RWPE1 (cell line): Measurements from ENCODE around the gene TRAF7.
"Not testable (repeated sequence)": the region's sequence is repeated elsewhere in the genome, so short reads cannot be mapped to it uniquely, and the experiment has no call there.

Source experiments
- CTCF ChIA-PET: fragments of 350-600 bp; sonication (Branson Sonifier 250); formaldehyde crosslinking; extraction: SDS; loops from one replicate; lab custom pipeline; 2021; lab: Yijun Ruan, JAX
- POLR2A ChIA-PET: fragments of 400-600 bp; formaldehyde crosslinking; extraction: SDS; loops from one replicate; lab custom pipeline; 2020; ENCODE audit warnings: antibody characterized with exemption; ENCODE audit not compliant: low non-redundant PET; lab: Yijun Ruan, JAX
- DNase-seq: peaks from one replicate; pipeline ENCODE4 v3.0.0; 2012; ENCODE audit warnings: low spot score
- H3K27ac ChIP-seq: fragments of 450-650 bp; 2 replicates; pipeline ENCODE4 v1.5.1; 2017
- TF ChIP-seq, protein P1 (sequence below): fragments of 450-650 bp; conservative IDR thresholded peaks from 2 replicates; pipeline ENCODE4 v1.5.1; 2017; ENCODE audit warnings: low read depth, mild to moderate bottlenecking

The TRAF7 gene

DNA sequence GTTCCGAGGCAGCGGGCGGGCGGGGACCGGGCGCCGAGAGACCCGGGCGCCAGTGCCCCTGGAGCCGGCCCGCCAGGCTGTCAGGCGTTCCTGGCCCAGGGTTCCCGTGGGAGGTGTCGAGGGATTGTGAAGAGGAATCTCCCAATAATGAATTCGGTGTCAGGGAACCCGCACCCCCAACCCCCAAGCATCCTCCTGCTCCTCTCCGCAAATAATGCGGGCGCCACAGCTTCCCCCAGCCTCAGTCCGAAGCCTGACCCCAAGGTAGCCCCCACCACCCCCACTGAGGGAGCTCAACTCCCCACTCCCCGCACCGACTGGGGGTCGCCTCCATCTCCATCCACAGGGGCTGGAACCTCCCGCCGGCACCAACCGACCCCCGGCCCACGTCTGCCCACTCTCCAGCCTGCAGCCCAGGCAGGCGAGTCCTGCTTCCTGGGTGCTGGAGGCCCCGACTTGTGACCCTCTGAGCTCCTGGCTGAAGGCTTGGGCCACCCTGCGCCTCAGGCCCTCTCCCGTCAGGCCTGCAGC lies 41.5 kb downstream of the TRAF7 start:
- ChIA-PET CTCF (interaction anchor here (0.9 kb wide), 1 partner anchor 304 kb away, joined by 3 read pairs; no protein-coding TSS in a partner anchor), POLR2A (no interaction called here)
- TF ChIP-seq, protein P1, sequence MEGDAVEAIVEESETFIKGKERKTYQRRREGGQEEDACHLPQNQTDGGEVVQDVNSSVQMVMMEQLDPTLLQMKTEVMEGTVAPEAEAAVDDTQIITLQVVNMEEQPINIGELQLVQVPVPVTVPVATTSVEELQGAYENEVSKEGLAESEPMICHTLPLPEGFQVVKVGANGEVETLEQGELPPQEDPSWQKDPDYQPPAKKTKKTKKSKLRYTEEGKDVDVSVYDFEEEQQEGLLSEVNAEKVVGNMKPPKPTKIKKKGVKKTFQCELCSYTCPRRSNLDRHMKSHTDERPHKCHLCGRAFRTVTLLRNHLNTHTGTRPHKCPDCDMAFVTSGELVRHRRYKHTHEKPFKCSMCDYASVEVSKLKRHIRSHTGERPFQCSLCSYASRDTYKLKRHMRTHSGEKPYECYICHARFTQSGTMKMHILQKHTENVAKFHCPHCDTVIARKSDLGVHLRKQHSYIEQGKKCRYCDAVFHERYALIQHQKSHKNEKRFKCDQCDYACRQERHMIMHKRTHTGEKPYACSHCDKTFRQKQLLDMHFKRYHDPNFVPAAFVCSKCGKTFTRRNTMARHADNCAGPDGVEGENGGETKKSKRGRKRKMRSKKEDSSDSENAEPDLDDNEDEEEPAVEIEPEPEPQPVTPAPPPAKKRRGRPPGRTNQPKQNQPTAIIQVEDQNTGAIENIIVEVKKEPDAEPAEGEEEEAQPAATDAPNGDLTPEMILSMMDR = no peak
- DNase-seq = no peak
- H3K27ac ChIP-seq = no peak overlapping the region

DNA sequence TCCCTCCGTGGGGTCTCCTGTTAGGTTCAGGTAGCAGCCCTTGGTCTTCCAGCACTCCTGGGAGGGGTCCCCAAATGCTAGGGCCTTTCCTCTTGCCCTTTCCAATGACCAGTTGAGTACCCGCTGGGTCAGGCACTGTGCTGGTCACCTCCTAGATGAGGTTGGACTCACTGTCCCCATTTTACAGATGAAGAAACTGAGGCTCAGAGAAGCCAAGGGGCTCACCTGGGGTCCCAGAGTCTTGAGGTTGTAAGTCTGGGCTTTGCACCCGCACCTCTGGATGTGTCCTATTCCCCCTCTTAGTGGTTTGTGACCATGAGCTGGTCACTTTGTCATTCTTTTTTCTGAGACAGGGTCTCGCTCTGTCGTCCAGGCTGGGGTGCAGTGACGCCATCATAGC lies 42.2 kb downstream of the TRAF7 start:
- CTCF ChIA-PET = no interaction called here
- POLR2A ChIA-PET = no interaction called here
- DNase-seq = no peak
- TF ChIP-seq, protein P1 = no peak
- no peak overlapping the region for H3K27ac ChIP-seq

DNA sequence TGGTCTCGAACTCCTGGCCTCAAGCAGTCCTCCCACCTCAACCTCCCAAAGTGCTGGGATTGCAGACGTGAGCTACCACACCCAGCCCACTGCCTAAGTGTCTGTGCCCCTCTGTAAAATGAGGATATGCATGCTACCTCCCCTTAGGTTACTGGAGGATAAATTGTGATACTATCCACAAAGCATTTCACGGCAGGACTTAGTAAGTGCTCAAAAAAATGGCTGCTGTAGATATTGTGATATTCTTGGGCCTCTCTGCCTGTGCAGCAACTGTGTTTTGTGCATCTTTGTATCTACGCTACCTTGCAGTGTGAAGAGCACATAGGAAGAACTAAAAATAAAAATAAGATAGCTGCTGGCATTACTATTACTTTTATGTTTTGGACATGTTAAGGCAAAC lies 42.7 kb downstream of the TRAF7 start:
- DNase-seq = no peak
- CTCF ChIA-PET = no interaction called here
- TF ChIP-seq, protein P1 = no peak

DNA sequence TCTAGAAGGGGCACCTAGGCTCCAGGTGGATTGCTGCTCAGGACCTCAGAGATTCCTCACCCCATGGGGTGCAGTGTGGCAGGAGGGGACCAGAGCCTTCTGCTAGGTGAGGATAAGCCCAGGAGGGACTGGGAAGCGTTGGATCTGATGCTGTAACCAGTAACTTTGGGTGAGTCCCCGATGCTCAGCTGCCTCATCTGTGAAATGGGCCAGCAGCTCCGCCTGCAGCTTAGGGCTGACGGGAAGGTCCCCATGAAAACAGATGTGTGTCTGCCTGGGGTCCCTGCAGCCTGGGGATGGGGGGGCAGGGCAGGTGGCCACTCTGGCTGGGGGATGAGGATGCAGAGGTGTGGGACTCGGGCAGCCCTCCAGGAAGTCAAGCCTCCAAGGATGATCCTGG lies 43.5 kb downstream of the TRAF7 start:
- POLR2A ChIA-PET = no interaction called here
- H3K27ac ChIP-seq = no peak overlapping the region
- CTCF ChIA-PET = no interaction called here
- DNase-seq = no peak
- TF ChIP-seq, protein P1 = no peak

More for the DNA sequence above, 42.7 kb downstream of the TRAF7 start:
- POLR2A ChIA-PET = no interaction called here
- H3K27ac ChIP-seq = no peak overlapping the region

DNA sequence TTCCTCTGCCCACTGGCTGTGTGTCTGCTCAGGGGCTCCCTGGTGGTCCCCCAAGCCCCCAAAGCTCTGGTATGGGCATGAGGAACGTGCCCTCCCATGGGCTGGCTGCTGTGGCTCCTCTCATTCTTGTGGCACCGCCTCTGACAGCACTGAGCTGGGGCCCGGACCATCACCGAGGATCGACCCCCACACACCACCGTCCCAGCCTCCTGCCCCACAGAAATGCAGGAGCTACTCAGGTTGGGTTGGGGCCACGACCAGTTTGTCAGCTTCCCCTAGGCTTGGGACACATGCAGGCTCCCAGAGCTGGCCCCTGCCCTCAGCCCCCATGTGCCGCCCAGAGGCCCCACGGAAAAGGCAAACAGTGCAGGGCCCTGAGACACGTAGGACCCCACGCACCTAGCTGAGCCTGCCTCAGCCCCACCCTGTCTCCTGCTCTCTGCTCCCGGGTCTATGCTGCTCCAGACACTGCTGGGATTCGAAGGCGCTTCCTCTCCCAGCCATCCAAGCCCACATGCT lies 44.1 kb downstream of the TRAF7 start:
- ChIA-PET POLR2A (no interaction called here), CTCF (interaction anchor here (0.5 kb wide), 1 partner anchor 301 kb away, joined by 4 read pairs; no protein-coding TSS in a partner anchor)
- TF ChIP-seq, protein P1 = no peak
- no peak overlapping the region for H3K27ac ChIP-seq
- no peak for DNase-seq

DNA sequence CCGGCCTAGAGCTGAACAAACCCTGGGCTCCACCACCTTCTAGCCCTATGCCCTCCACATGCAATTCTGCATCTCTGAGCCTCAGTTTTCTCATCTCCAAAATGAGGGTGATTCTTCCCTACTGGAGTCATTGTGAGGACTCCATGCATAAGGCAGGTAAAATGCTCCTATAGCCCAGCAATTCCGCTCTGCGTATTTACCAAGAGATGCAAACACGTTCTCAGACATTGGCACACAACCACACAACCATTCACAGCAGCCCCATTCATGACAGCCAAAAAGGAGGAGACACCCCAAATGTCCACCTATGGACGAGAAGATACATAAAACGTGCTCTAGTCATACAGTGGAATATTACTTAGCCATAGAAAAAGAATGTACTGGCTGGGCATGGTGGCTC lies 44.7 kb downstream of the TRAF7 start:
- H3K27ac ChIP-seq = no peak overlapping the region
- no peak for DNase-seq
- TF ChIP-seq, protein P1 = no peak
- POLR2A ChIA-PET = no interaction called here
- CTCF ChIA-PET = interaction anchor here (0.5 kb wide), 1 partner anchor 301 kb away, joined by 4 read pairs; no protein-coding TSS in a partner anchor

DNA sequence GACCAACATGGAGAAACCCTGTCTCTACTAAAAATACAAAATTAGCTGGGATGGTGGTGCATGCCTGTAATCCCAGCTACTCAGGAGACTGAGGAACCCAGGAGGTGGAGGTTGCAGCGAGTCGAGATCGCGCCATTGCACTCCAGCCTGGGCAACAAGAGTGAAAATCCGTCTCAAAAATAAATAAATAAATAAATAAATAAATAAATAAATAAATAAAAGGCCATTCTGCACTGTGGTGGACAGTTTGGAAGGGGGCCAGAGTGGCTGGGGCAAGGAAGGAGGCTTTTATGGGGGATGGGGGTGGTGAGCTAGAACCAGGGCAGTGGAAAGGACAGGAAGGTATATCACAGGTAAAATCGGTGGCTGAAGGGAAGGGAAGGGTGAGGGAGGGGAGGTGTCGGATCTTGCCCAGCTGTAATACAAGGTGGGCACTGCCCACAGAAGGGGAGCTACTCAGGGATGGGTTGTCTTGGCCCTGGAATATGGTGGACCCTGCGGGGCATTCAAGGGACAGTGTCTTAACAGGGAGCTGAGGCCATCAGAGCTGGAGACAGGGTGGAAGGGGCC lies 47.6 kb downstream of the TRAF7 start:
- DNase-seq, POLR2A ChIA-PET, H3K27ac ChIP-seq: not testable (repeated sequence)
- CTCF ChIA-PET = interaction anchor here (0.7 to 0.9 kb wide), 2 partner anchors 8 to 298 kb away, joined by 3 read pairs; no protein-coding TSS in a partner anchor
